Heart right ventricle (tissue), 16 donors: ENCODE data around the gene DHH. TPM values are rescaled to one million over a fixed set of nuclear protein-coding genes. Genes with fewer than 3 reads are reported as not detected.
A peak's percentile ranks its signal among the peaks of the same experiment; 100 is the strongest.

Experiments used
- ATAC-seq, 8 donors: fragments of 200-7000 bp; cut with Tn5 transposase; one replicate each; pipeline ENCODE4 v1.9.1; 2020; ENCODE audit warnings: mild to moderate bottlenecking in 8 of 8, moderate library complexity in 8 of 8, moderate number of reproducible peaks in 1 of 8
- DNase-seq, 2 donors: peaks; one replicate each; pipeline ENCODE4 v3.0.0-alpha.2; 2020
- H3K27ac ChIP-seq, 10 donors: fragments of 200-600 bp; sonication (generic) in 2 of 10; one replicate each; pipeline versions ENCODE4 v1.5.0 to v1.8.0; 2020 to 2022; ENCODE audit warnings: mild to moderate bottlenecking in 3 of 10
- H3K27me3 ChIP-seq, 7 donors: fragments of 200-600 bp; one replicate each; pipeline ENCODE4 v1.8.0; 2021 to 2022; ENCODE audit warnings: mild to moderate bottlenecking in 2 of 7
- H3K36me3 ChIP-seq, 9 donors: fragments of 200-600 bp; sonication (generic) in 1 of 9; one replicate each; pipeline versions ENCODE4 v1.5.0 to v1.8.0; 2020 to 2022; ENCODE audit warnings: mild to moderate bottlenecking in 2 of 9
- H3K4me1 ChIP-seq, 9 donors: fragments of 200-600 bp; sonication (generic) in 1 of 9; one replicate each; pipeline versions ENCODE4 v1.5.0 to v1.8.0; 2020 to 2022; ENCODE audit warnings: mild to moderate bottlenecking in 4 of 9
- H3K4me3 ChIP-seq, 10 donors: fragments of 200-600 bp; sonication (generic) in 2 of 10; one replicate each; pipeline versions ENCODE4 v1.5.0 to v1.8.0; 2020 to 2022; ENCODE audit warnings: mild to moderate bottlenecking in 7 of 10, moderate library complexity in 2 of 10
- H3K9me3 ChIP-seq, 11 donors: fragments of 200-600 bp in 10 of 11; sonication (generic) in 2 of 11; one replicate each; pipeline versions ENCODE4 v1.5.0 to v1.8.0; 2013 to 2022; ENCODE audit warnings: mild to moderate bottlenecking in 2 of 11, control low read depth in 1 of 11, moderate library complexity in 1 of 11
- WGBS, 2 donors: extraction: QIAGEN DNeasy Blood & Tissue Kit; methylation state at CpG; one replicate each; pipeline ENCODE4 v1.1.7; 2013; ENCODE audit warnings: inconsistent platforms in 1 of 2; 5-methylcytosine and 5-hydroxymethylcytosine counted together
- intact Hi-C, 10 donors: fragments of 100-400 bp; cut with DNase I; formaldehyde crosslinking; loops; one replicate each; pipeline versions ENCODE4 v1.11.1 to v1.14.2; 2022
- polyA plus RNA-seq, 2 donors: library from polyadenylated mRNA; stranded (reverse); fragments of 200-250 nt; gene quantifications; one replicate each; pipeline ENCODE4 v1.2.3, GENCODE V29; 2013
- total RNA-seq, 10 donors: library from RNA; stranded (reverse); fragmentation: NEBNext Ultra II Directional in 3 of 10; extraction: Animal tissue kit (Norgen Biotek cat#: 25700) in 3 of 10; gene quantifications; one replicate each; pipeline versions ENCODE4 v1.2.1 to v1.2.4, GENCODE V29; 2021 to 2023
- TF ChIP-seq, protein P1 (sequence below), 9 donors: fragments of 200-600 bp; sonication (generic) in 2 of 9; IDR thresholded peaks; one replicate each; pipeline versions ENCODE4 v1.5.0 to v1.8.0; 2021 to 2022; ENCODE audit warnings: antibody characterized with exemption in 9 of 9, mild to moderate bottlenecking in 5 of 9, moderate library complexity in 1 of 9
- donor health status: Arrhythmogenic right ventricular cardiomyopathy.
- donor health status: ischemic (EF 13 %, LVEDD 7.1; RV severe dilation, severe dysfunction).
- donor health status: healthy with polysubstance abuse.
- donor health status: DM: no; HTN: yes; CAD: no.
- donor health status: DM: no; HTN: no; CAD: no.
- donor health status: ischemic (EF 25% LVEDD 6.9; RV normal size, moderate dysfunction).
- donor health status: ischemic (EF 25% LVEDD 5.7; RV mildly dilated, moderate dysfunction).
- donor health status: healthy.
- donor health status: DM: yes; HTN: yes; CAD: no.
- donor health status: Ischemic cardiomyopathy.
- donor health status: ischemic (EF 35%, LVEDD 5.7; RV mildly dilated, moderate dysfunction).
- donor health status: nonischemic (EF 11% LVEDD 7.7; RV severe dilation, severe dysfunction).
- donor health status: DM: yes; HTN: yes; CAD: no.
- donor health status: PGD.
- donor health status: ischemic (EF 29% LVEDD 5.4; RV normal size, mild dysfunction).
- donor health status: nonischemic (EF 23%, LVEDD 6.1; RV moderate dilation, normal function).

Gene DHH
- total and polyA plus RNA-seq, 12 donors: 0.32 to 1.6 (median 0.74) TPM

GRCh38 chr12:49040364-49040855, 54.2 kb downstream of the DHH start:
- H3K9me3 ChIP-seq: no peaks in the 10 kb centered on the region
- intact Hi-C loops: no loop called here
- peaks cover 0 to 12% (median 0%) of the 10 kb centered on the region in 9 donors for H3K4me1 ChIP-seq
- peaks cover 20 to 100% (median 91%) of the 10 kb centered on the region in 9 donors for H3K36me3 ChIP-seq
- H3K4me3 ChIP-seq: no peak overlapping the region
- no peaks in the 10 kb centered on the region for H3K27me3 ChIP-seq
- H3K27ac ChIP-seq: no peak overlapping the region
- 93 to 96% methylated on average over 14 of the region's 14 CpGs for WGBS, 2 donors
- TF ChIP-seq, protein P1, sequence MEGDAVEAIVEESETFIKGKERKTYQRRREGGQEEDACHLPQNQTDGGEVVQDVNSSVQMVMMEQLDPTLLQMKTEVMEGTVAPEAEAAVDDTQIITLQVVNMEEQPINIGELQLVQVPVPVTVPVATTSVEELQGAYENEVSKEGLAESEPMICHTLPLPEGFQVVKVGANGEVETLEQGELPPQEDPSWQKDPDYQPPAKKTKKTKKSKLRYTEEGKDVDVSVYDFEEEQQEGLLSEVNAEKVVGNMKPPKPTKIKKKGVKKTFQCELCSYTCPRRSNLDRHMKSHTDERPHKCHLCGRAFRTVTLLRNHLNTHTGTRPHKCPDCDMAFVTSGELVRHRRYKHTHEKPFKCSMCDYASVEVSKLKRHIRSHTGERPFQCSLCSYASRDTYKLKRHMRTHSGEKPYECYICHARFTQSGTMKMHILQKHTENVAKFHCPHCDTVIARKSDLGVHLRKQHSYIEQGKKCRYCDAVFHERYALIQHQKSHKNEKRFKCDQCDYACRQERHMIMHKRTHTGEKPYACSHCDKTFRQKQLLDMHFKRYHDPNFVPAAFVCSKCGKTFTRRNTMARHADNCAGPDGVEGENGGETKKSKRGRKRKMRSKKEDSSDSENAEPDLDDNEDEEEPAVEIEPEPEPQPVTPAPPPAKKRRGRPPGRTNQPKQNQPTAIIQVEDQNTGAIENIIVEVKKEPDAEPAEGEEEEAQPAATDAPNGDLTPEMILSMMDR (IDR thresholded peaks at IDR 0.05): no peak
- DNase-seq (peak in 1 of 2 donors; percentile 9), ATAC-seq (no peak)

- peaks cover 14 to 100% (median 91%) of the 10 kb centered on the region in 9 donors for H3K36me3 ChIP-seq
- no peaks in the 10 kb centered on the region for H3K27me3 ChIP-seq
- TF ChIP-seq, protein P1 (IDR thresholded peaks at IDR 0.05): no peak
- ATAC-seq (no peak), DNase-seq (peak in 1 of 2 donors; percentile 10)
- intact Hi-C loops: no loop called here
- H3K4me3 ChIP-seq: no peak overlapping the region
- 93 to 94% methylated on average over 29 to 30 of the region's 30 CpGs for WGBS, 2 donors
- H3K27ac ChIP-seq: no peak overlapping the region
- no peaks in the 10 kb centered on the region for H3K9me3 ChIP-seq
- H3K4me1 ChIP-seq: peaks cover 0 to 12% (median 0%) of the 10 kb centered on the region in 9 donors
Measured at GRCh38 chr12:49039421-49040363, 54.9 kb downstream of the DHH start.

GRCh38 chr12:49038291-49038955, 56.2 kb downstream of the DHH start:
- peak in 1 of 2 donors; percentile 9 for DNase-seq
- H3K4me1 ChIP-seq: peaks cover 0 to 12% (median 0%) of the 10 kb centered on the region in 9 donors

GRCh38 chr12:49037947-49038237, 56.7 kb downstream of the DHH start:
- 87 to 92% methylated on average over 7 of the region's 7 CpGs for WGBS, 2 donors
- Histone ChIP-seq H3K9me3 (no peaks in the 10 kb centered on the region), H3K27me3 (no peaks in the 10 kb centered on the region), H3K4me3 (no peak overlapping the region), H3K4me1 (peaks cover 0 to 12% (median 2%) of the 10 kb centered on the region in 9 donors), H3K27ac (no peak overlapping the region), H3K36me3 (peaks cover 11 to 100% (median 91%) of the 10 kb centered on the region in 9 donors)
- ATAC-seq (no peak), DNase-seq (peak in 1 of 2 donors; percentile 4)
- intact Hi-C loops: no loop called here
- TF ChIP-seq, protein P1 (IDR thresholded peaks at IDR 0.05): no peak

More at GRCh38 chr12:49038291-49038955, 56.2 kb downstream of the DHH start:
- Histone ChIP-seq H3K36me3 (peaks cover 11 to 100% (median 91%) of the 10 kb centered on the region in 9 donors), H3K27ac (no peak overlapping the region), H3K4me3 (no peak overlapping the region), H3K9me3 (no peaks in the 10 kb centered on the region), H3K27me3 (no peaks in the 10 kb centered on the region)
- TF ChIP-seq, protein P1 (IDR thresholded peaks at IDR 0.05): no peak
- WGBS, 2 donors: 93 to 95% methylated on average over 20 of the region's 20 CpGs
- ATAC-seq: no peak
- intact Hi-C loops: no loop called here
